Psoas muscle (tissue), 8 donors: ENCODE results near the gene NUMB. TPM values are rescaled to one million over a fixed set of nuclear protein-coding genes. Genes with fewer than 3 reads are reported as not detected.

Experiments
- ATAC-seq, 4 donors: fragments of 200-7000 bp; cut with Tn5 transposase; one replicate each; pipeline ENCODE4 v1.9.1; 2020; ENCODE audit warnings: moderate library complexity in 3 of 4, mild to moderate bottlenecking in 2 of 4
- DNase-seq, 2 donors: peaks; one replicate each; pipeline ENCODE4 v3.0.0-alpha.2; 2020
- H3K27ac ChIP-seq: fragments of 200-600 bp; one replicate; pipeline ENCODE4 v1.8.0; 2022
- H3K27me3 ChIP-seq, 3 donors: fragments of 200-600 bp in 1 of 3; one replicate each; pipeline versions ENCODE4 v1.6.1 to v1.8.0; 2013 to 2022; ENCODE audit warnings: low read length in 2 of 3, mild to moderate bottlenecking in 2 of 3, moderate library complexity in 1 of 3; ENCODE audit not compliant: insufficient read depth in 3 of 3
- H3K36me3 ChIP-seq, 2 donors: fragments of 200-600 bp in 1 of 2; one replicate each; pipeline versions ENCODE4 v1.6.1 to v1.8.0; 2013 to 2022; ENCODE audit warnings: low read depth in 1 of 2, mild to moderate bottlenecking in 1 of 2, moderate library complexity in 1 of 2; ENCODE audit not compliant: insufficient read depth in 1 of 2
- H3K4me1 ChIP-seq: fragments of 200-600 bp; one replicate; pipeline ENCODE4 v1.8.0; 2022
- H3K4me3 ChIP-seq: fragments of 200-600 bp; one replicate; pipeline ENCODE4 v1.8.0; 2022; ENCODE audit warnings: mild to moderate bottlenecking
- H3K9me3 ChIP-seq: fragments of 200-600 bp; one replicate; pipeline ENCODE4 v1.8.0; 2022
- WGBS, 3 donors: extraction: QIAGEN DNeasy Blood & Tissue Kit; methylation state at CpG; one replicate each; pipeline versions ENCODE4 v1.1.6 to v1.1.7; 2013; 5-methylcytosine and 5-hydroxymethylcytosine counted together
- intact Hi-C, 2 donors: fragments of 100-400 bp; cut with DNase I; formaldehyde crosslinking; loops; one replicate each; pipeline versions ENCODE4 v1.11.0 to v1.14.2; 2022
- polyA plus RNA-seq, 3 donors: library from polyadenylated mRNA; stranded (reverse); fragments of 200-250 nt; gene quantifications; one replicate each; pipeline ENCODE4 v1.2.3, GENCODE V29; 2013
- total RNA-seq, 4 donors: library from RNA; stranded (reverse); fragmentation: NEBNext Ultra II Directional in 2 of 4; extraction: Animal tissue kit (Norgen Biotek cat#: 25700) in 2 of 4; gene quantifications; one replicate each; pipeline versions ENCODE4 v1.2.1 to v1.2.4, GENCODE V29; 2021 to 2023
- TF ChIP-seq, protein P1 (sequence below): fragments of 200-600 bp; IDR thresholded peaks from one replicate; pipeline ENCODE4 v1.8.0; 2022; ENCODE audit warnings: antibody characterized with exemption
- donor health status: healthy with polysubstance abuse.
- donor health status: DM: no; HTN: no; CAD: no; lungs with moderate emphysema.
- donor health status: Bipolar disorder and iron deficiency.
- donor health status: healthy.
- donor health status: DM: yes; HTN: yes; CAD: no.
- donor health status: DM: no; HTN: no; CAD: no.
- donor health status: DM: no; HTN: no; CAD: no.
- donor health status: DM: yes; HTN: yes; CAD: no.

The NUMB gene
- total and polyA plus RNA-seq, 7 donors = 12.5 to 26.4 (median 24.6) TPM

DNA sequence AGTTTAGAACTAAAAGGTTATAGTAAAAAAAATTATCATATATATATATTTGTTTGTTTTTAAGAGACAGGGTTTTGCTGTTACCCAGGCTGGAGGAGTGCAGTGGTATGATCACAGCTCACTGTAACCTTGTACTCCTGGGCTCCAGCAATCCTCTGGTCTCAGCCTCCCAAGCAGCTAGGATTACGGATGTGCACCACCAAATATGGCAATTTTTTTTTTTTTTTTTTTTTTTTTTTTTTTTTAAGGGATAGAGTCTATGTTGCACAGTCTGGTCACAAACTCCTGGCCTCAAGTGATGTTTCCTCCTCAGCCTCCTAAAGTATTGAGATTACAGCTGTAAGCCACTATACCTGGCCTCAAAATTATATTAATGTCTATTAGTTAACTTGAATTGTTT is 172.4 kb downstream of the NUMB start:
- WGBS, 3 donors = 75 to 89% (median 81%) methylated on average over 1 of the region's 1 CpG
- intact Hi-C loops = loop anchor here in 1 of 2 donors (10.0 kb wide), 1 partner anchor 111 kb away; no protein-coding TSS in a partner anchor
- H3K27me3 ChIP-seq = no peaks in the 10 kb centered on the region
- DNase-seq (no peak), ATAC-seq (no peak)
- no peak overlapping the region for H3K27ac ChIP-seq
- TF ChIP-seq, protein P1, sequence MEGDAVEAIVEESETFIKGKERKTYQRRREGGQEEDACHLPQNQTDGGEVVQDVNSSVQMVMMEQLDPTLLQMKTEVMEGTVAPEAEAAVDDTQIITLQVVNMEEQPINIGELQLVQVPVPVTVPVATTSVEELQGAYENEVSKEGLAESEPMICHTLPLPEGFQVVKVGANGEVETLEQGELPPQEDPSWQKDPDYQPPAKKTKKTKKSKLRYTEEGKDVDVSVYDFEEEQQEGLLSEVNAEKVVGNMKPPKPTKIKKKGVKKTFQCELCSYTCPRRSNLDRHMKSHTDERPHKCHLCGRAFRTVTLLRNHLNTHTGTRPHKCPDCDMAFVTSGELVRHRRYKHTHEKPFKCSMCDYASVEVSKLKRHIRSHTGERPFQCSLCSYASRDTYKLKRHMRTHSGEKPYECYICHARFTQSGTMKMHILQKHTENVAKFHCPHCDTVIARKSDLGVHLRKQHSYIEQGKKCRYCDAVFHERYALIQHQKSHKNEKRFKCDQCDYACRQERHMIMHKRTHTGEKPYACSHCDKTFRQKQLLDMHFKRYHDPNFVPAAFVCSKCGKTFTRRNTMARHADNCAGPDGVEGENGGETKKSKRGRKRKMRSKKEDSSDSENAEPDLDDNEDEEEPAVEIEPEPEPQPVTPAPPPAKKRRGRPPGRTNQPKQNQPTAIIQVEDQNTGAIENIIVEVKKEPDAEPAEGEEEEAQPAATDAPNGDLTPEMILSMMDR = no peak
- no peaks in the 10 kb centered on the region for H3K4me1 ChIP-seq
- H3K9me3 ChIP-seq = no peaks in the 10 kb centered on the region
- H3K36me3 ChIP-seq = peaks cover 18 to 87% of the 10 kb centered on the region in 2 donors
- no peak overlapping the region for H3K4me3 ChIP-seq

DNA sequence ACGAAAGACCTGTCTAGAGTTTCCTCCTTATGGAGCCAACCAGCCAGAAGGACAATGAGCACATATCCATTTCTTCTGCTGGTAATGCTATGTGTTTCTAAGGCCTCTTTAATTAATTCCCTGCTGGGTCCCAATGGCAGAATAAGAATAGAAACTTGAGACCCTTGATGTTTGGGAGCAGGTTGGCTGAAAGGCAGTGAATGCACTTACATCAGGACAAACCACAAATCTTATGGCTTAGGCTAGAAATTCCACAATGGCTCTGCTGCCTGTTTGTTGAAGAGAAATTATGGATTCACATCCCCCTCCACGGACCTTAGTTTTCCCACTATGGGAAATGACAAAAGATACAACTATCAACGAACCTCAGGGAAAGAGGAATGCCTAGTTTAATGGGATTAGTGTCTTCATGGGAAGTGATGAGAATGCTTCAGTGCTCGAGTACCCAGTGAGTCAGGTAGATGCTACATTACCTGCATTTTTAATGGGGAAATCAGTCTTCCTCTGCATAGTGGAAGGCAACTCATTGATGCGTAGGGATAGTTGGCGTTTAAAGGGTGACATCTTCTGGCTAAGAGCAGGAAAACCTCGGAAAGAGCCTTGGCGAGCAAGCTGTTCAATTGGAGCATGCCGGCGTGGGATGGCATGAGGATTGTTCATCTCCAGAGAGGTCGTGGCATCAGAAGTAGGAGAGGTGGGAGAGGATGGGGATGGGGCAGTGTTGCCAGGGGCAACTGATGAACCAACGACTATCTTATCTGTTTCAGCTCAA is 174.6 kb downstream of the NUMB start:
- Histone ChIP-seq H3K4me3 (no peak overlapping the region), H3K27ac (no peak overlapping the region), H3K36me3 (peaks cover 18 to 94% of the 10 kb centered on the region in 2 donors), H3K27me3 (no peaks in the 10 kb centered on the region), H3K4me1 (no peaks in the 10 kb centered on the region), H3K9me3 (no peaks in the 10 kb centered on the region)
- DNase-seq = no peak
- ATAC-seq = no peak
- WGBS, 3 donors = 58 to 67% (median 59%) methylated on average over 12 of the region's 12 CpGs
- TF ChIP-seq, protein P1 = no peak
- intact Hi-C loops = loop anchor here in 1 of 2 donors (10.0 kb wide), 1 partner anchor 109 kb away; no protein-coding TSS in a partner anchor

DNA sequence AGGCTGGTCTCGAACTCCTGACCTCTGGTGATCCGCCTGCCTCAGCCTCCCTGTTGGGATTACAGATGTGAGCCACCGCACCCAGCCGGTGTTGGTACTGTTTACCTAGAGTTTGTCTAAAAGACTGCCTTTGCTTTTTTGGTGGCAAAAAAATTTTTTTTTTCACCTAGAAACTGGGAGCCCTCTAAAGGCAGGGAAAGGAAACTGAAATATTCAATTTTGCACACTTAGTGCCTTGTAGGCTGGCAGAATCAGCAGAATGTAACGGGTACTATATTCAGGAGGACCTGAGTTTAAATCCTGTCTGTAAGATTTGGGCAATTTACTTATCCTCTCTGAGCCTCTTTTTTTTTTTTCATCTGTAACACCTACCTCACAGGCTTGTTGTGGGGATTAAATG is 177.4 kb downstream of the NUMB start:
- no peak for DNase-seq
- 95 to 98% (median 97%) methylated on average over 5 of the region's 5 CpGs for WGBS, 3 donors
- Histone ChIP-seq H3K36me3 (peaks cover 15 to 98% of the 10 kb centered on the region in 2 donors), H3K4me1 (no peaks in the 10 kb centered on the region), H3K27ac (no peak overlapping the region), H3K27me3 (no peaks in the 10 kb centered on the region), H3K9me3 (no peaks in the 10 kb centered on the region), H3K4me3 (no peak overlapping the region)
- TF ChIP-seq, protein P1 = no peak
- intact Hi-C loops = loop anchor here in 1 of 2 donors (10.0 kb wide), 1 partner anchor 106 kb away; no protein-coding TSS in a partner anchor
- ATAC-seq = no peak

DNA sequence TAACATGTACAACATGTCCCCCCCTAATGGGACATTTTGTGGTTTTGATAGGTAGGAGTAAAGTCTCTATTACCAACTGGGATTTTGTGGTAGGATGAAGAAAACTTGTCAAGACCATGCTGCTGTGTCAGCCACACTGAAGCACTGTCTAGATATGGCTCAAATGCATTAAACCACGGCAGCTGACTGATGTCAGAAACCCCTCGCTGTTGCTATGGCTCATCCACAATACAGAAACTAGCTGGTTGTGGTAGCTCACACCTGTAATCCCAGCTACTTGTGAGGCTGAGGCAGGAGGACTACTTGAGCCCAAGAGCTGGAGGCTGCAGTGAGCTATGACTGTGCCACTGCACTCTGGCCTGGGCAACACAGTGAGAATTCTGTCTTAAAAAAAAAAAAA is 181.0 kb downstream of the NUMB start:
- 89 to 98% (median 91%) methylated on average over 2 of the region's 2 CpGs for WGBS, 3 donors
- Histone ChIP-seq H3K4me3 (no peak overlapping the region), H3K4me1 (peaks cover 8% of the 10 kb centered on the region), H3K27me3 (no peaks in the 10 kb centered on the region), H3K9me3 (no peaks in the 10 kb centered on the region), H3K27ac (no peak overlapping the region), H3K36me3 (peaks cover 6 to 85% of the 10 kb centered on the region in 2 donors)
- DNase-seq (no peak), ATAC-seq (no peak)
- intact Hi-C loops = loop anchor here in 1 of 2 donors (10.0 kb wide), 1 partner anchor 103 kb away; no protein-coding TSS in a partner anchor
- TF ChIP-seq, protein P1 = no peak
